CD4-positive, alpha-beta T cell treated with Interleukin-4 for 1 hour (primary cell): ENCODE results near the gene STPG3.

Experiments
- DNase-seq, 2 donors: peaks; one replicate each; pipeline ENCODE4 v3.0.0-alpha.2; 2020 to 2022

The STPG3 gene

GRCh38 chr9:137281345-137282116 is 30.4 kb downstream of the STPG3 start:
- DNase-seq: no peak

GRCh38 chr9:137286975-137287383 is 35.9 kb downstream of the STPG3 start:
- DNase-seq: peak in 1 of 2 donors; percentile 39

- no peak for DNase-seq
Measured at GRCh38 chr9:137293094-137293481, 42.0 kb downstream of the STPG3 start.

DNA sequence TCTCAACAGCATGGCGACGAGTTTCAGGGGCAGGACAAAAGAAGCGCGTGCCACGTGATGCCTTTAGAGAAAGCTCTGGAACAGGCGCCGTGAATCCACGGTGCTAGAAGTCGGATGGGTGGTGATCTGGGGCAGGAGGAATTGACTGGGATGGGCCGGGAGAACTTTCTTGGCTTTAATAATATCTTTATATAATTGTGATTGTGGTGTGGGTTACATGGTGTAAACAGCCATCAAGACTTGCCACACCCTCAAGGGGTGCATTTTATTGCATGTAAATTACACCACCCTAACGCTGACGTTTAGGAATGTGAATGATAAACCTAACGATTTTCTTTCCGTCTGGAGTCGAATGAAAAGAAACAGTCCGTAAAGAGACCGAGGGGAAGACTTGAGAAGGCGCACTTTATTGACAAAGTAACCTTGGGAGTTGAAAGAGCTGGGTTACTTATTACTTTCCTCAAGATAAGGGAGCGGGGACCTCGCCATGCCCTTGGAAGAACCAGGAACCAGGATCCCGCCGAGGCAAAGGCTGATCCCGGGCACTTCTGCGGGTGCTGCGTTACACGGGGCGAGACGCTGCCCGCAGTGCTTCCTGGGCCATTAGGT is 42.5 kb downstream of the STPG3 start:
- no peak for DNase-seq

DNA sequence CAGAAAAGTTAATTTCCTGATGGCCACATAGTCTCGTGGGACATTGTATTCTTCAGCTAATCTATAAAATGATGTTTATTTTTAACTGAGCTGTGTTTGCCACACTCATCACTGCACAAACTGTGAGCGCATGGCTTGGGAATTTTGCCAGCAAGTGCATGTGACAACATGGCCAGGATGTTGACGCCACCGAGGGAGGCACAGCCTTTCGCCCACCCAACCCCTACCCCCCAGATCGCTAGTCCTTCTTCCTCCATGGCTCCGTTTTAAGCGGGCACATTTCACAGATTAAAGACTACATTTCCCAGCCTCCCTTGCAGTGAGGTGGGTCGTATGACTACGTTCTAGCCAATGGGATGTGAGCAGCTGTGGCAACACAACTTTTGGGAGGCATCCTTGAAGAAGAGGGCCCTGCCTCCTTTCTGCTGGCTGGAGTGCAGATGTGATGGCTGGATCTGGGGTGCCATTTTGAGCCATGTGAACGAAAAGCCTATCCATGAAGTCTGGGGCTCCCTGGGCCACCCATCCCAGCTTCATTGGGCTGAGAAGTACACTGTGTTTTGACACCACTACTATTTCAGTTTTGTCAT is 43.1 kb downstream of the STPG3 start:
- DNase-seq: peak; percentile 32 to 39

DNA sequence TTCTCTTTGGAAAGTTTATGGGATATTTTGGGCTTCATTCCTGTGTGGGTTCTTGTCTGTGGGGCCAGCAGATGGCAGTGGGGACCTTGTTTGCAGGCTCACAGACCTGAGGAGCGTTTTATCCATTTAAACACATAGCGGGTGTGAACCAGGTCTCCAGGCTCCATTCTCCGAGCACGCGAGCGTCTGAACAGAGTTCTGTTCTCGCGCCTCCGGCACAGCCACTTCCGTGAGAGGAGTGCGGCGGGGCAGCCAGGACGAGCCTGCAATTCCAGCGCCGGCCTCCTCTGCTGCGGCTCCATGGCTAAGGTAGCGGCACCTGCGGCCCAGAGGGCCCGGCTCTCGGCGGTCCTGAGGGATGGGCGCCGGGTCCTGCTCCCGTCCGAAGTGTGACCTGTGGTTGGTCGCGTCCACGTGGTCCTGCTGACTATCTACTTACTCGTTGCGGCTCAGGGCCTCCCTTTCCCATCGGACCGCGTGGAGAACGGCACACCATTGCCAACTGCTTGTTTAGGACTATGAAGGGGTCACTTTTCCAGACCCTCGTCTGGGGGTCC is 43.7 kb downstream of the STPG3 start:
- DNase-seq: no peak

- DNase-seq: peak; percentile 27 to 52
Measured at GRCh38 chr9:137295238-137295811, 44.2 kb downstream of the STPG3 start.

DNA sequence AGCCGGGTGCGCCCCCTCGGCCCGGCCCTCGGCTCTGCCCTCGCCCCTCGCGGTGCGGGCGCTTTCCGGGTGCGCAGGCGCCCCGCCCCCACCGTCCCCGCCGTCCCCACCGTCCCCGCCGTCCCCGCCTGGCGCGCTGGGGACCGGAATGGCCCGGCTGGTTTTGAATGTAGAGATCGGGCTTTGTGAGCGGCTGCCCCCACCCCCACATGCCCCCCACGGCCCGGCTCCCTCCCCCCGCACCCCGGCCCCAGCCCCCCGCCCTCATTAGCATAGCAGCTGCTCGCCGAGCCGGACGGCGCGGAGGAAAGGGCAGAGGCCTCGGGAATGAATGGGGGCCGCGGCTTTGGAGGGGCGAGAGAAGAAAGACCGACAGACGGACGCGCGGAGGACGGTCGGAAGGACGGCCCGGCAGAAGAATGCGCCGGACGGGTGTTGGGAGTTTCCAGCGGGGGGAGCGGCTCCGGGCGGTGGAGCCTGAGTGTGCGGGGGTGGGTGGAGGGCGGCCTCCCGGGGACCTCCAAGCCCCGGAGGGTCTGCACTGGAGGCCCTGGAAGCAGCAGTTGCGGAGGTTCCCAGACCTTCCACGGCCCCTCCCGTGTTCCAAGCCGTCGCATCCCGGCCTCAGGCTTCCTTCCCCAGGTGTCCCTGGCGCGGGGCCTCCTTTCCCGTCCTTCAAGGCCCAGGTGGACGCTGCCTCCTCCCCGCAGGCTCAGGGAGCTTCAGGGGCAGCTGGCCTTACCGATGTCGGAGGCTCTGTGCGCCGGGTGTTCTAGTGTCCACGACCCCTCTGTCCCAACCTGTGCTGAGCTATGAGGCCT is 45.0 kb downstream of the STPG3 start:
- no peak for DNase-seq

GRCh38 chr9:137296670-137297664 is 45.9 kb downstream of the STPG3 start:
- DNase-seq: no peak

GRCh38 chr9:137297966-137298365 is 46.9 kb downstream of the STPG3 start:
- DNase-seq: no peak

- no peak for DNase-seq
Measured at GRCh38 chr9:137298401-137299202, 47.5 kb downstream of the STPG3 start.

GRCh38 chr9:137299203-137299565 is 48.1 kb downstream of the STPG3 start:
- DNase-seq: no peak

DNA sequence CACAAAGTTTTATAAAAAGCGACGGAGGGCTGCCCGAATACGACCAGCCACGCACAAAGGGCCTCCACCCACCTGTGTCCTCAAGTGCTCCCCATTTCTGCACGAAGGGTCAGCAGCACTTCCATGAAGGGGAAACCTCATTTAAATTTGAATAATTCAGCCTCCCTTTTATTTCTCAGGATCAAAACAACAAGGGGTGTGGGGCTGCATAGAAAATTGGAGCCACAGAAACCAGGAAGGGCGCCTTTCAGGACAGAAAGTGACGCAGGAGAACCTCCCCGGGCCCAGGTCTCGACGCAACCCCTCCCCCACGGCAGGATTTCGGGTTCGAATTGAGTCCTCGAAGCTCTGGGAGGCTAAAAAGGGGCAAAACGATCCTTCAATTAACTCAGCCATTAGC is 48.9 kb downstream of the STPG3 start:
- DNase-seq: no peak

DNA sequence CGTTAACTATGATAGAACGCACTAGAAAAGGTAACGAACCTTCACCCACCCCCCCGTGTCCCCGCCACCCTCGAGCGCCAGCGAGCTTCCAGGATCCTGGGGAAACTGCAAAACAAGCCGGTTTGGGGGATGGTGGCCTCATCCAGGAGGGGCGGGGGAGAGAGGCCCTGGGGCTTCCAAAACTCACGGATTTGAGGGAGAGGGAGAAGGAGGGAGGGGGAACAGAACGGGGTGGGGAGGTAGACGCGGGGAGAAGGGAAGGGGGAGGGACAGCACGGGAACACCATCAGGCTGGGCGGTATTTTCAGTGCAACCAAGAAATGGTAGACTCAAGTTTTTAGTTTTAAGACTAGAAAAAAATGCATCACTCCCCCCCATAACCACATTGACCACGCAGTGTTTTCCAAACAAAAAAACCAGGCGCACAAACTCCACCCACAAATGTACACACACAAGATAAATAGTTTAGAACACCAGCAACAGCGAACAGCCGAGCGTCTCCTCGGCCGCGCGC is 49.5 kb downstream of the STPG3 start:
- no peak for DNase-seq

DNA sequence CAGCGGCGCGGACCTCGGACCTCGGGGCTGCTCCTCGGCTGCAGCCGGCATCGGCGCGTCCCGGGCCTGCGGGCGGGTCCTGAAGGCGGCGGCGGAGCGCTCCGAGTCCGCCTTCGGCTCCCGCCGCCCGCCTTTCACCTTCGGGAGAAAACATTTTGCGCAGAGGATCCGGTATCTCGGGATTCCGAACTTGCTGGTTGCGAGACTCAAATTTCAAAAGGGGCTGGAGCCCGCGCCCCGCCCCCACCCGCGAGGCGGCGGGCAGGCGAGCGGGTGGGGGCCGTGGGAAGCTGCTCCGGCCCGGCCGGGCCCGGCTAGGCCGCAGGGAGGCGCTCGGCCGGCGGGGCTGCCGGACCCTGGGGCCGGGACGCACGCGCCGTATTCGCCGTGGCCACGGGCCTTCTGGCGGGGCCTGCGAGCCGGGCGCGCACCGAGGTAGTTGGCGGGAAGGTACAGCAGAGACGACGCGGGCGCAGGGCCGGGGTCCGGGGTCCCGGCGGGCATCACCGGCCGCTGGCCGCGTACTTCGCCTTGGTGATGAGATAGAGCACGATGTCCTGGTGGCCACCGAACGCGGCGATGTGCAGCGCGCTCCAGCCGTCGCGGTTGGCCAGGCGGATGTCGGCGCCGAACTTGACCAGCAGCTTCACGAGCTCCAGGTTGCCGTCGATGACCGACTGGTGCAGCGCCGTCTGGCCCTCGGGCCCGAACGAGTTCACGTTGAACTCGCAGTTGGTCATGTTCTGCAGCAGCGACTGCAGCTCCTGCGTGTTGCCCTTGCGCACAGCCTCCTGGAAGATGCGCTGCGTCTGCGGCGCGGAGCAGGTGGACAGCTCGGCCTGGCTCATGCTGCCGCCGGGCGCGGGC is 50.2 kb downstream of the STPG3 start:
- DNase-seq: no peak

DNA sequence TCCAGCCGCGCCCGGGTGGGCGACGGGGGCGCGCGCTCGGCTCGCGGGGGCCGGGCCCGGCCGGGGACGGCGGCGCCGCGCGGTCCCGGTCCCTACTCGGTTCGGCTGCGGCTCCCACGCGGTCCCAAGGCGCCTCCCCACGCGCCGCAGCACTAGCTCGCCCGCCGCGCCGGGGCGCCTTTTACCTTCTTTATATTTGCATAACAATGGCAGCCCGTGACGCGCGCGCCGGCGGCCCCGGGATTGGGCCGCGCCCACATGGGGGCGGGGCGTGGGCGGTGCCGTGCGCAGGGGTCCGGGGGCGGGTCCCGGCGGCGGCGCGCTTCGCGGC is 51.0 kb downstream of the STPG3 start, which contains the start of gene NRARP:
Gene NRARP (minus strand): TSS at position 154 of the 331 bp plus-strand sequence. CDS start 343 bp downstream, outside the sequence.
- DNase-seq: peak; percentile 89 to 91

- DNase-seq: no peak
Measured at GRCh38 chr9:137302449-137303150, 51.5 kb downstream of the STPG3 start.
